Breast epithelium (tissue), 4 donors: Measurements from ENCODE around the gene HTR4. TPM values are rescaled to one million over a fixed set of nuclear protein-coding genes. Genes with fewer than 3 reads are reported as not detected.

Experiments
- DNase-seq, 2 donors: peaks; one replicate each; pipeline ENCODE4 v3.0.0-alpha.2; 2019; ENCODE audit warnings: low spot score in 2 of 2
- H3K27ac ChIP-seq, 2 donors: fragments of 200-600 bp; sonication (generic) in 1 of 2; one replicate each; pipeline ENCODE4 v1.5.1; 2016 to 2019; ENCODE audit warnings: mild to moderate bottlenecking in 1 of 2
- H3K27me3 ChIP-seq, 2 donors: fragments of 200-600 bp; sonication (generic) in 1 of 2; one replicate each; pipeline versions ENCODE4 v1.5.1 to v1.6.0; 2017 to 2019; ENCODE audit warnings: control low read depth in 1 of 2, mild to moderate bottlenecking in 1 of 2
- H3K36me3 ChIP-seq: fragments of 200-600 bp; one replicate; pipeline ENCODE4 v1.5.1; 2019
- H3K4me1 ChIP-seq, 2 donors: fragments of 200-600 bp; sonication (generic); one replicate each; pipeline ENCODE4 v1.5.1; 2016 to 2019; ENCODE audit warnings: control low read depth in 1 of 2
- H3K4me3 ChIP-seq, 3 donors: fragments of 200-600 bp; sonication (generic); 1 replicate in 2 of 3; 2 replicates in 1 of 3; pipeline ENCODE4 v1.5.1; 2016 to 2019; ENCODE audit warnings: mild to moderate bottlenecking in 3 of 3, moderate library complexity in 2 of 3
- H3K9me3 ChIP-seq, 2 donors: fragments of 200-600 bp; sonication (generic) in 1 of 2; one replicate each; pipeline ENCODE4 v1.5.1; 2016 to 2019; ENCODE audit warnings: control low read depth in 1 of 2
- CTCF ChIP-seq, 3 donors: fragments of 450-650 bp; IDR thresholded peaks; one replicate each; pipeline ENCODE4 v1.5.1; 2016 to 2017; ENCODE audit warnings: antibody characterized with exemption in 3 of 3, mild to moderate bottlenecking in 3 of 3, moderate library complexity in 3 of 3
- POLR2A ChIP-seq: fragments of 450-650 bp; IDR thresholded peaks from one replicate; pipeline ENCODE4 v1.6.1; 2016; ENCODE audit warnings: antibody characterized with exemption, mild to moderate bottlenecking, moderate library complexity
- POLR2AphosphoS5 ChIP-seq, 3 donors: sonication (generic); formaldehyde crosslinking; IDR thresholded peaks; one replicate each; pipeline ENCODE4 v1.6.1; 2017; ENCODE audit warnings: antibody characterized with exemption in 3 of 3
- intact Hi-C: fragments of 100-400 bp; cut with DNase I; formaldehyde crosslinking; loops from one replicate; pipeline ENCODE4 v1.15.1; 2023; ENCODE audit warnings: low total_unique reads
- total RNA-seq, 3 donors: library from RNA; depleted of rRNA; stranded (reverse); fragments of >200 nt; gene quantifications; one replicate each; pipeline ENCODE4 v1.1.0, GENCODE V29; 2016

HTR4 gene
- total RNA-seq, 3 donors from 2014 or later = 0.15 to 0.66 TPM; not detected in 1

DNA sequence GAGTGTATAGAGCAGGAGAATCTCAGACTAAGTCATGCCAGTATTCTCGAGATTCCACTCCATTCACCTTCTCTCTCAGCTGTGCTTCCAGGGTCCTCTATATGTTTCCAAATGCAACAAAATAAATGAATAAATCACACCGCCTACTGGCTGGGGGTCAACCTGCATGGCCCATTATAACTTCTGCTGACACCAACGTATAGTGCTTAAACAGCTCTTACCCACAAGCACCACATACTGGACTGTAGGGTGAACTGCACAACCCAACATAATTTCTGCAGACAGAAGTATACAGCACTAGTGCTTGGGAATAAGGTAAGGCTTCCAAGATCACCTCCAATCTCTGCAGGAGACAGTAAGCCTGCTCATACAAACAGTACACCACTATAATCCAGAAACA, 33.1 kb upstream of the HTR4 start:
- no peak for DNase-seq

DNA sequence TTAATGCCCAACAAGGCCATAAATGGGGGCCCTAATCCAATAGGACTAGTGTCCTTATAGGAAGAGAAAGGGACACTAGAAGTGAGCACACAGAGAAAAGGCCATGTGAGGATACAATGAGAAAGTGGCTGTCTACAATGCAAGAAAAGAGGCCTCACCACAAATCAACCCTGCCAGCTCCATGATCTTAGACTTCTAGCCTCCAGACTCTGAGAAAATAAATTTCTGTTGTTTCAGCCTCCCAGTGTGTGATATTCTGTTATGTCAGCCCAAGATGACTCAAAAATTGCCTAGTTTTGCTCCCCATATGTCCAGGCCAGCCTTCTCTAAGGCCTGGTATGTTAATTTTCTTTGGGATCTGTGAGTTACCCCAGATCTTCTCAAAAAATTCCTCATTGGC, 32.3 kb upstream of the HTR4 start:
- H3K27me3 ChIP-seq = no peaks in the 10 kb centered on the region
- no peaks in the 10 kb centered on the region for H3K4me1 ChIP-seq
- no peaks in the 10 kb centered on the region for H3K36me3 ChIP-seq
- DNase-seq = no peak
- no peak overlapping the region for H3K4me3 ChIP-seq
- intact Hi-C loops = no loop called here
- no peak overlapping the region for H3K27ac ChIP-seq
- peaks cover 0 to 9% of the 10 kb centered on the region in 2 donors for H3K9me3 ChIP-seq
- TF ChIP-seq CTCF (IDR thresholded peaks at IDR 0.05) = no peak
- no peak for TF ChIP-seq POLR2A
- TF ChIP-seq POLR2AphosphoS5 (IDR thresholded peaks at IDR 0.05) = no peak

More for the DNA sequence above, 33.1 kb upstream of the HTR4 start:
- TF ChIP-seq POLR2AphosphoS5 (IDR thresholded peaks at IDR 0.05) = no peak
- no peak for TF ChIP-seq POLR2A
- no peak for TF ChIP-seq CTCF (IDR thresholded peaks at IDR 0.05)
- Histone ChIP-seq H3K27me3 (no peaks in the 10 kb centered on the region), H3K27ac (no peak overlapping the region), H3K9me3 (peaks cover 0 to 9% of the 10 kb centered on the region in 2 donors), H3K4me3 (no peak overlapping the region), H3K36me3 (no peaks in the 10 kb centered on the region), H3K4me1 (no peaks in the 10 kb centered on the region)
- intact Hi-C loops = no loop called here

- no peak overlapping the region for H3K4me3 ChIP-seq
- H3K27ac ChIP-seq = no peak overlapping the region
- H3K9me3 ChIP-seq = peaks cover 0 to 9% of the 10 kb centered on the region in 2 donors
- TF ChIP-seq CTCF (IDR thresholded peaks at IDR 0.05) (no peak), POLR2A (no peak), POLR2AphosphoS5 (IDR thresholded peaks at IDR 0.05) (no peak)
- no peaks in the 10 kb centered on the region for H3K36me3 ChIP-seq
- no peaks in the 10 kb centered on the region for H3K27me3 ChIP-seq
- no peaks in the 10 kb centered on the region for H3K4me1 ChIP-seq
- DNase-seq = no peak
- intact Hi-C loops = no loop called here
Observed at GRCh38 chr5:148685520-148686134, 31.3 kb upstream of the HTR4 start.

DNA sequence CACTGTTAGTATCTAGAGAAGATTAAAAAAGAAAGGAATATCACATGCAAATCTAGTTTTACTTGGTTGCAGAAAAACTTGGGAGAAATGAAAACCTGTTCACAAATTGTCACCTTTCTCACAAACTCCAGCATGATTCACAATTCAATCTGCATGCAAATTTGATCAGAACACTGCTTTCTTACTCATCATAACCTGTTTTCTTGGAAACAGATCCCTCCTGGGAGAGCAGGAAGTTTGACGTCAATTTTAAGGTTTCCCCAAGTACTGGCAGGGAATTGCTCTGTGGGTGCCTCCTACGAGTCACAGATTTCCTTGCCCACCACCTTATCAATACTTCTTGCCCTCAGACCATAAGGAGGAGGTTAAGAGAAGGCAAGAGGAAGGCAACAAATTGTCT, 30.2 kb upstream of the HTR4 start:
- no peak for DNase-seq
- Histone ChIP-seq H3K27ac (no peak overlapping the region), H3K4me3 (no peak overlapping the region), H3K36me3 (no peaks in the 10 kb centered on the region), H3K27me3 (no peaks in the 10 kb centered on the region), H3K4me1 (no peaks in the 10 kb centered on the region), H3K9me3 (peaks cover 0 to 9% of the 10 kb centered on the region in 2 donors)
- TF ChIP-seq POLR2AphosphoS5 (IDR thresholded peaks at IDR 0.05) (no peak), POLR2A (no peak), CTCF (IDR thresholded peaks at IDR 0.05) (no peak)
- intact Hi-C loops = no loop called here

DNA sequence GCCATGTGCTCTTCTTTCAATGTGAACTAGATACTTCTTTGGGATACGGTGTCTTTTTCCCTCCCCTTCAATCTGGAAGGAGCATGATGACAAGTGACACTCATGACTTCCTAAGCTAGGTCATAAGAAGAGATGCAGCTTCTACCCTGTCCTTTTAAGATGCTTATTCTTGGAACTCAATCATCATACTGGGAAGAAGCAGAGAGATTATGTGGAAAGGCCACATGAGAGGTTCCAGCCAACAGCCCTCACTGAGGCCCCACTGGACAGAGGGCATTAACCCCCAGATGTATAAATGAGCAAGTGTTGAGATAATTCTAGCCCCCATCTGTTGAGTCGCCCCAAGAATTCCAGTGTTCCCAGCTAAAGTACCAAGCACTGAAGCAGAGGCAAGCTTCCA, 29.3 kb upstream of the HTR4 start:
- Histone ChIP-seq H3K9me3 (peaks cover 0 to 4% of the 10 kb centered on the region in 2 donors), H3K27ac (no peak overlapping the region), H3K4me3 (no peak overlapping the region), H3K36me3 (no peaks in the 10 kb centered on the region), H3K27me3 (no peaks in the 10 kb centered on the region), H3K4me1 (no peaks in the 10 kb centered on the region)
- TF ChIP-seq POLR2AphosphoS5 (IDR thresholded peaks at IDR 0.05) = no peak
- TF ChIP-seq POLR2A = no peak
- no peak for TF ChIP-seq CTCF (IDR thresholded peaks at IDR 0.05)
- intact Hi-C loops = no loop called here
- no peak for DNase-seq
